HCT116 (cell line): ENCODE measurements around the gene N4BP2. TPM values are rescaled to one million over a fixed set of nuclear protein-coding genes. Genes with fewer than 3 reads are reported as not detected.

ENCODE experiments used
- ATAC-seq: fragments of 200-7000 bp; cut with Tn5 transposase; 2 replicates; pipeline ENCODE4 v1.9.1; 2020; ENCODE audit warnings: mild to moderate bottlenecking, moderate library complexity
- BruUV-seq: library from RNA; stranded (reverse); fragments of 400-500 nt; replicated peaks from 2 replicates; lab custom pipeline; 2021; lab: Mats Ljungman, UMichigan
- CTCF ChIA-PET: fragments of 300-600 bp; sonication (Branson Sonifier 250); formaldehyde crosslinking; loops from one replicate; lab custom pipeline; 2021; ENCODE audit warnings: antibody characterized with exemption; lab: Charles Lee
- POLR2A ChIA-PET: fragments of 300-600, 350-600 bp; sonication (Branson Sonifier 250); formaldehyde crosslinking; loops from one replicate; lab custom pipeline; 2021; ENCODE audit warnings: antibody characterized with exemption; lab: Charles Lee
- RAD21 ChIA-PET, 2 experiments: fragments of 300-600 bp; sonication (Branson Sonifier 250); formaldehyde crosslinking; loops; one replicate each; lab custom pipeline; 2023; ENCODE audit warnings: low total read pairs in 2 of 2; ENCODE audit not compliant: uncharacterized antibody in 2 of 2, unreplicated experiment in 2 of 2, low non-redundant PET in 1 of 2; lab: Charles Lee
- DNase-seq: peaks from one replicate; pipeline ENCODE4 v3.0.0-alpha.2; 2010; ENCODE audit warnings: low read depth, low spot score
- H2AFZ ChIP-seq: fragments of 200-600 bp; shearing (Covaris generic), sonication (generic); 2 replicates; pipeline ENCODE4 v1.6.1; 2017; ENCODE audit warnings: low read depth, mixed run types, mixed read lengths, antibody characterized with exemption, low read length; ENCODE audit not compliant: poor library complexity, severe bottlenecking
- H3K27ac ChIP-seq: 2 replicates; pipeline ENCODE4 v1.5.1; 2012; ENCODE audit warnings: low read depth, low read length
- H3K27me3 ChIP-seq: fragments of 200-600 bp; sonication (generic); 2 replicates; pipeline ENCODE4 v1.6.1; 2016; ENCODE audit warnings: mixed run types, low read length, mixed read lengths; ENCODE audit not compliant: insufficient read depth
- H3K36me3 ChIP-seq, 2 experiments: fragments of 200-500 bp in 1 of 2; fragments of 200-600 bp in 1 of 2; sonication (Bioruptor generic) in 1 of 2; sonication (generic) in 1 of 2; 2 replicates each; pipeline versions ENCODE4 v1.5.1 to v1.6.1; 2014 to 2016; ENCODE audit warnings: low read length in 2 of 2, inconsistent platforms in 1 of 2, mixed read lengths in 1 of 2, mixed run types in 1 of 2; ENCODE audit not compliant: insufficient read depth in 2 of 2, control insufficient read depth in 1 of 2
- H3K4me1 ChIP-seq, 2 experiments: fragments of 200-600 bp in 1 of 2; sonication (generic) in 1 of 2; 2 replicates each; pipeline versions ENCODE4 v1.5.1 to v1.6.1; 2012 to 2017; ENCODE audit warnings: low read length in 2 of 2, inconsistent platforms in 1 of 2, mild to moderate bottlenecking in 1 of 2, mixed read lengths in 1 of 2, mixed run types in 1 of 2, moderate library complexity in 1 of 2; ENCODE audit not compliant: insufficient read depth in 2 of 2, control insufficient read depth in 1 of 2
- H3K4me2 ChIP-seq: fragments of 200-600 bp; sonication (generic); 2 replicates; pipeline ENCODE4 v1.6.1; 2017; ENCODE audit warnings: mixed run types, low read length, mixed read lengths
- H3K4me3 ChIP-seq, 2 experiments: fragments of 200-600 bp in 1 of 2; sonication (generic) in 1 of 2; replicated peaks in 1 of 2; 2 replicates each; pipeline ENCODE4 v1.5.1; 2011 to 2016; ENCODE audit warnings: low read length in 2 of 2, control low read depth in 1 of 2, low read depth in 1 of 2, mild to moderate bottlenecking in 1 of 2, mixed read lengths in 1 of 2, mixed run types in 1 of 2
- H3K79me2 ChIP-seq: fragments of 200-600 bp; sonication (generic); 2 replicates; pipeline ENCODE4 v1.6.1; 2017; ENCODE audit warnings: mild to moderate bottlenecking, mixed run types, low read length, moderate library complexity, mixed read lengths; ENCODE audit not compliant: insufficient read depth
- H3K9ac ChIP-seq: fragments of 200-600 bp; sonication (generic); 2 replicates; pipeline ENCODE4 v1.6.1; 2016; ENCODE audit warnings: low read length, mixed read lengths
- H3K9me2 ChIP-seq: fragments of 200-600 bp; sonication (generic), shearing (Covaris generic); 2 replicates; pipeline ENCODE4 v1.6.1; 2017; ENCODE audit warnings: mixed run types, mild to moderate bottlenecking, moderate library complexity; ENCODE audit not compliant: insufficient read depth
- H3K9me3 ChIP-seq, 2 experiments: fragments of 200-500 bp in 1 of 2; fragments of 200-600 bp in 1 of 2; sonication (Bioruptor generic) in 1 of 2; sonication (generic) in 1 of 2; 2 replicates each; pipeline ENCODE4 v1.6.1; 2014 to 2017; ENCODE audit warnings: low read length in 2 of 2, mixed read lengths in 2 of 2, inconsistent platforms in 1 of 2, low read depth in 1 of 2, mild to moderate bottlenecking in 1 of 2, mixed run types in 1 of 2, moderate library complexity in 1 of 2; ENCODE audit not compliant: control insufficient read depth in 1 of 2, insufficient read depth in 1 of 2
- H4K20me1 ChIP-seq: fragments of 200-600 bp; sonication (generic), shearing (Covaris generic); 2 replicates; pipeline ENCODE4 v1.6.1; 2017; ENCODE audit warnings: mixed run types, mild to moderate bottlenecking, moderate library complexity; ENCODE audit not compliant: insufficient read depth
- CEBPB ChIP-seq: IDR thresholded peaks from 2 replicates; pipeline ENCODE4 v1.6.1; 2012; ENCODE audit warnings: low read depth
- EGR1 ChIP-seq: IDR thresholded peaks from 2 replicates; pipeline ENCODE4 v1.6.1; 2012; ENCODE audit warnings: low read depth
- ELF1 ChIP-seq: IDR thresholded peaks from 2 replicates; pipeline ENCODE4 v1.6.1; 2012; ENCODE audit warnings: low read depth, borderline replicate concordance
- FOSL1 ChIP-seq: IDR thresholded peaks from 2 replicates; pipeline ENCODE4 v1.6.1; 2012; ENCODE audit warnings: low read depth
- POLR2A ChIP-seq: IDR thresholded peaks from 2 replicates; pipeline ENCODE4 v1.7.0; 2011; ENCODE audit warnings: borderline replicate concordance; ENCODE audit not compliant: insufficient read depth, insufficient read length; ENCODE audit errors: extremely low read depth
- POLR2AphosphoS5 ChIP-seq: IDR thresholded peaks from 2 replicates; pipeline ENCODE4 v1.6.1; 2011; ENCODE audit warnings: mild to moderate bottlenecking, low read depth, low read length, moderate library complexity
- RAD21 ChIP-seq: IDR thresholded peaks from 2 replicates; pipeline ENCODE4 v1.6.1; 2012; ENCODE audit warnings: low read depth, mild to moderate bottlenecking
- SIN3A ChIP-seq: IDR thresholded peaks from 2 replicates; pipeline ENCODE4 v1.6.1; 2012; ENCODE audit warnings: low read depth
- SP1 ChIP-seq: IDR thresholded peaks from 2 replicates; pipeline ENCODE4 v1.6.1; 2012; ENCODE audit warnings: low read depth
- SRF ChIP-seq: IDR thresholded peaks from 2 replicates; pipeline ENCODE4 v1.6.1; 2012; ENCODE audit warnings: low read depth
- TCF7L2 ChIP-seq: IDR thresholded peaks from 2 replicates; pipeline ENCODE4 v1.7.0; 2011; ENCODE audit warnings: borderline replicate concordance, inconsistent platforms; ENCODE audit not compliant: insufficient read depth, insufficient read length; ENCODE audit errors: extremely low read depth
- YY1 ChIP-seq: IDR thresholded peaks from 2 replicates; pipeline ENCODE4 v1.6.1; 2011; ENCODE audit warnings: low read length, low read depth, moderate library complexity, mild to moderate bottlenecking; ENCODE audit not compliant: insufficient replicate concordance; ENCODE audit errors: extremely low read depth
- ZFX ChIP-seq: fragments of 450-650 bp; IDR thresholded peaks from 2 replicates; pipeline ENCODE4 v1.6.1; 2017
- ZNF274 ChIP-seq: fragments of 200-500 bp; sonication (Bioruptor generic); IDR thresholded peaks from 2 replicates; pipeline ENCODE4 v1.6.1; 2014; ENCODE audit warnings: mild to moderate bottlenecking, low read depth, low read length, inconsistent platforms
- intact Hi-C: fragments of 100-400 bp; cut with micrococcal nuclease; formaldehyde crosslinking; loops from 2 replicates; pipeline ENCODE4 v1.10.0; 2022
- total RNA-seq: library from RNA; stranded (reverse); gene quantifications from one replicate; pipeline ENCODE4 v1.2.1, GENCODE V29; 2021; ENCODE audit not compliant: unreplicated experiment
- TF ChIP-seq, protein P1 (sequence below): IDR thresholded peaks from 2 replicates; pipeline ENCODE4 v1.6.1; 2012
- TF ChIP-seq, protein P2 (sequence below): IDR thresholded peaks from 2 replicates; pipeline ENCODE4 v1.6.1; 2011; ENCODE audit warnings: mild to moderate bottlenecking, low read length, moderate library complexity; ENCODE audit not compliant: insufficient replicate concordance; ENCODE audit errors: extremely low read depth

N4BP2 gene
- total RNA-seq, 1 experiment from 2014 or later: 7.0 TPM

DNA sequence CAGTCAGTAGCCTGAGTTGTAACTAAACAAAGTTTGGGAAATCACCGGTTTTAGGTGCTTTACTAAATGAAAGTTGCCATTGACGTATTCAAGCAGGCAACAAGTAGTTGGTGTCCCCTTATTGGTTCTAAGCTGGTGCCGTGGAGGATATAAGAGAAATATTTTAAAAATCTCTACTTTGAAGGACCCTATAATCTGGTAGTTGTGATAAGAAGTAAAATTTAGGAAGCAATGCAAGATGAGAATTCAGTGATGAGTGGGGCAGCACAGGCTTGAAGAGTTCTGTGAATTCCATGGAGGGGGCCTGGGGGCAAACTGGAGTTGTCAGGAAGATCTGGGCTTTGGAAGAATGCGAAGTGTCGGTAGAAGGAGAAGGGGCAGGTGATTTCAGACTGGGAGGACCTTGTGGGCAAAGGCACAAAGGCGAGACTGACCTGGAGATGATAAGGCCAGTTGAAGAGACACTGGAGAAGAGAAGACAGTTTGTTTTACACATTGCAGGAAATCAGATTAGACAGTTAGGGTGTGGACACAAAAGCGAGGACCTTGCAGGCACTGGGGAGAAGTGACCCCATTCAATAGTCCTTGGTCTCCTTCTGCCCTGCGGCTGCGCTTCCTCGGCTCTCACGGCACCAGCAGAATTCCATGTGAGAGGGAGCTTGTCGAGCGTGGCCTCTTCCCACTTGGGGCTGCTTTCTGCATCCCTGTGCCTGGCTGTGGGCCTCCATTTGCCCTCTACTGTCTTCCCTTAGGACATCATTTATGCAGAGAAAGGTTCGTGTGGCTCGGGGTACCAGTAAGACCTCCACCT is 141.4 kb downstream of the N4BP2 start:
- H3K27me3 ChIP-seq: no peaks in the 10 kb centered on the region
- H3K4me2 ChIP-seq: no peak overlapping the region
- intact Hi-C loops: no loop called here
- ATAC-seq (no peak), DNase-seq (no peak)
- no peak overlapping the region for H2AFZ ChIP-seq
- POLR2A ChIA-PET: no interaction called here
- TF ChIP-seq RAD21 (no peak), SIN3A (no peak), YY1 (no peak), SP1 (no peak), FOSL1 (no peak), CEBPB (no peak), TCF7L2 (no peak), EGR1 (no peak), POLR2A (no peak), POLR2AphosphoS5 (no peak), ZFX (no peak), ZNF274 (no peak), SRF (no peak), ELF1 (no peak)
- TF ChIP-seq, protein P1, sequence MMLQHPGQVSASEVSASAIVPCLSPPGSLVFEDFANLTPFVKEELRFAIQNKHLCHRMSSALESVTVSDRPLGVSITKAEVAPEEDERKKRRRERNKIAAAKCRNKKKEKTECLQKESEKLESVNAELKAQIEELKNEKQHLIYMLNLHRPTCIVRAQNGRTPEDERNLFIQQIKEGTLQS: no peak
- TF ChIP-seq, protein P2, sequence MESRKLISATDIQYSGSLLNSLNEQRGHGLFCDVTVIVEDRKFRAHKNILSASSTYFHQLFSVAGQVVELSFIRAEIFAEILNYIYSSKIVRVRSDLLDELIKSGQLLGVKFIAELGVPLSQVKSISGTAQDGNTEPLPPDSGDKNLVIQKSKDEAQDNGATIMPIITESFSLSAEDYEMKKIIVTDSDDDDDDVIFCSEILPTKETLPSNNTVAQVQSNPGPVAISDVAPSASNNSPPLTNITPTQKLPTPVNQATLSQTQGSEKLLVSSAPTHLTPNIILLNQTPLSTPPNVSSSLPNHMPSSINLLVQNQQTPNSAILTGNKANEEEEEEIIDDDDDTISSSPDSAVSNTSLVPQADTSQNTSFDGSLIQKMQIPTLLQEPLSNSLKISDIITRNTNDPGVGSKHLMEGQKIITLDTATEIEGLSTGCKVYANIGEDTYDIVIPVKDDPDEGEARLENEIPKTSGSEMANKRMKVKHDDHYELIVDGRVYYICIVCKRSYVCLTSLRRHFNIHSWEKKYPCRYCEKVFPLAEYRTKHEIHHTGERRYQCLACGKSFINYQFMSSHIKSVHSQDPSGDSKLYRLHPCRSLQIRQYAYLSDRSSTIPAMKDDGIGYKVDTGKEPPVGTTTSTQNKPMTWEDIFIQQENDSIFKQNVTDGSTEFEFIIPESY: no peak
- H3K4me1 ChIP-seq: no peaks in the 10 kb centered on the region
- H3K9ac ChIP-seq: no peak overlapping the region
- H3K4me3 ChIP-seq: no peak overlapping the region
- H3K79me2 ChIP-seq: no peaks in the 10 kb centered on the region
- H3K9me2 ChIP-seq: no peaks in the 10 kb centered on the region
- H3K9me3 ChIP-seq: no peaks in the 10 kb centered on the region
- no peaks in the 10 kb centered on the region for H4K20me1 ChIP-seq
- RAD21 ChIA-PET: no interaction called here
- BruUV-seq: no TSS peak
- H3K27ac ChIP-seq: no peak overlapping the region
- no peaks in the 10 kb centered on the region for H3K36me3 ChIP-seq
- CTCF ChIA-PET: no interaction called here
